Neural cell (in vitro differentiated cells): ENCODE measurements around the gene REPS2. TPM values are rescaled to one million over a fixed set of nuclear protein-coding genes. Genes with fewer than 3 reads are reported as not detected.

Source experiments
- H2AFZ ChIP-seq: fragments of 200-600, 300-800 bp; sonication (generic), shearing (Covaris generic); 2 replicates; pipeline ENCODE4 v1.6.0; 2014; ENCODE audit warnings: low read depth, mild to moderate bottlenecking, antibody characterized with exemption, low read length, moderate library complexity
- H3F3A ChIP-seq: fragments of 200-600 bp; shearing (Covaris generic); 2 replicates; pipeline ENCODE4 v1.6.1; 2016; ENCODE audit warnings: mild to moderate bottlenecking, moderate library complexity, mixed read lengths, antibody characterized with exemption, low read length; ENCODE audit not compliant: insufficient read depth, poor library complexity, severe bottlenecking
- H3K27ac ChIP-seq: fragments of 200-600, 300-800 bp; sonication (generic), shearing (Covaris generic); 2 replicates; pipeline ENCODE4 v1.5.1; 2014; ENCODE audit warnings: mild to moderate bottlenecking, low read length, moderate library complexity
- H3K27me3 ChIP-seq: fragments of 300-800, 200-600 bp; sonication (generic), shearing (Covaris generic); 2 replicates; pipeline ENCODE4 v1.6.0; 2014; ENCODE audit warnings: mild to moderate bottlenecking, low read depth, low read length, moderate library complexity; ENCODE audit not compliant: insufficient read depth
- H3K36me3 ChIP-seq: fragments of 300-800, 200-600 bp; sonication (generic), shearing (Covaris generic); 2 replicates; pipeline ENCODE4 v1.5.1; 2014; ENCODE audit warnings: mild to moderate bottlenecking, antibody characterized with exemption, low read length, moderate library complexity; ENCODE audit not compliant: insufficient read depth
- H3K4me2 ChIP-seq: fragments of 300-800, 200-600 bp; sonication (generic), shearing (Covaris generic); 2 replicates; pipeline ENCODE4 v1.6.0; 2014; ENCODE audit warnings: mild to moderate bottlenecking, low read length
- H3K4me3 ChIP-seq: fragments of 300-800, 200-600 bp; sonication (generic), shearing (Covaris generic); 2 replicates; pipeline ENCODE4 v1.5.1; 2014; ENCODE audit warnings: mild to moderate bottlenecking, low read length, moderate library complexity
- H3K79me2 ChIP-seq: fragments of 200-600 bp; shearing (Covaris generic); replicated peaks from 2 replicates; pipeline ENCODE4 v1.6.0; 2014; ENCODE audit warnings: mild to moderate bottlenecking, low read length, moderate library complexity; ENCODE audit not compliant: insufficient read depth
- H3K9ac ChIP-seq: fragments of 300-800, 200-600 bp; sonication (generic), shearing (Covaris generic); 2 replicates; pipeline ENCODE4 v1.6.1; 2016; ENCODE audit warnings: mild to moderate bottlenecking, low read length, mixed read lengths
- H3K9me2 ChIP-seq: fragments of 200-600 bp; shearing (Covaris generic); 2 replicates; pipeline ENCODE4 v1.6.1; 2016; ENCODE audit warnings: mild to moderate bottlenecking, low read length, mixed read lengths; ENCODE audit not compliant: insufficient read depth
- H3K9me3 ChIP-seq: fragments of 200-600, 300-800 bp; sonication (generic), shearing (Covaris generic); 2 replicates; pipeline ENCODE4 v1.6.1; 2016; ENCODE audit warnings: mild to moderate bottlenecking, mixed run types, low read length, moderate library complexity, mixed read lengths
- H4K20me1 ChIP-seq: fragments of 200-600 bp; shearing (Covaris generic); 2 replicates; pipeline ENCODE4 v1.6.1; 2016; ENCODE audit warnings: mild to moderate bottlenecking, mixed run types; ENCODE audit not compliant: insufficient read depth
- CTCF ChIP-seq: fragments of 450-650 bp; IDR thresholded peaks from 2 replicates; pipeline ENCODE4 v1.5.1; 2014; ENCODE audit warnings: antibody characterized with exemption, mild to moderate bottlenecking, moderate library complexity; ENCODE audit not compliant: poor library complexity, severe bottlenecking
- EP300 ChIP-seq: fragments of 450-650 bp; conservative IDR thresholded peaks from 2 replicates; pipeline ENCODE4 v1.6.1; 2014; ENCODE audit warnings: antibody characterized with exemption, mild to moderate bottlenecking, moderate library complexity; ENCODE audit not compliant: poor library complexity, severe bottlenecking
- EZH2 ChIP-seq: fragments of 200-600, 300-800 bp; shearing (Covaris generic), sonication (generic); IDR thresholded peaks from 2 replicates; pipeline ENCODE4 v1.6.1; 2014; ENCODE audit warnings: antibody characterized with exemption, low read length, borderline replicate concordance, mild to moderate bottlenecking; ENCODE audit not compliant: insufficient read depth, poor library complexity, severe bottlenecking
- MXI1 ChIP-seq: fragments of 450-650 bp; conservative IDR thresholded peaks from 2 replicates; pipeline ENCODE4 v1.6.1; 2014; ENCODE audit warnings: antibody characterized with exemption, mild to moderate bottlenecking; ENCODE audit not compliant: poor library complexity, severe bottlenecking
- POLR2AphosphoS5 ChIP-seq: IDR thresholded peaks from 2 replicates; pipeline ENCODE4 v1.6.1; 2012
- RAD21 ChIP-seq: fragments of 450-650 bp; conservative IDR thresholded peaks from 2 replicates; pipeline ENCODE4 v1.6.1; 2014; ENCODE audit warnings: antibody characterized with exemption, mild to moderate bottlenecking, moderate library complexity
- REST ChIP-seq: IDR thresholded peaks from 2 replicates; pipeline ENCODE4 v1.6.1; 2012; ENCODE audit warnings: borderline replicate concordance
- SMC3 ChIP-seq: fragments of 450-650 bp; conservative IDR thresholded peaks from 2 replicates; pipeline ENCODE4 v1.6.1; 2014; ENCODE audit warnings: antibody characterized with exemption, mild to moderate bottlenecking, moderate library complexity; ENCODE audit not compliant: poor library complexity
- TAF1 ChIP-seq: IDR thresholded peaks from 2 replicates; pipeline ENCODE4 v1.6.1; 2012; ENCODE audit warnings: low read depth
- polyA plus RNA-seq: library from polyadenylated mRNA; depleted of rRNA; stranded (reverse); fragments of >200 nt; gene quantifications from 2 replicates; pipeline ENCODE4 v1.2.3, GENCODE V29; 2014

REPS2 gene
- polyA plus RNA-seq, 1 donor from 2014 or later = 15.1 TPM

- H3K4me3 ChIP-seq = no peak overlapping the region
- H3K4me2 ChIP-seq = no peak overlapping the region
- no peak overlapping the region for H2AFZ ChIP-seq
- no peaks in the 10 kb centered on the region for H4K20me1 ChIP-seq
- TF ChIP-seq TAF1 = no peak
- TF ChIP-seq EP300 = no peak
- TF ChIP-seq RAD21 = no peak
- no peak for TF ChIP-seq REST
- no peak for TF ChIP-seq MXI1
- no peak for TF ChIP-seq EZH2
- TF ChIP-seq POLR2AphosphoS5 = no peak
- no peak for TF ChIP-seq SMC3
- no peak for TF ChIP-seq CTCF
- no peak overlapping the region for H3K27ac ChIP-seq
- no peaks in the 10 kb centered on the region for H3F3A ChIP-seq
- H3K9me3 ChIP-seq = no peaks in the 10 kb centered on the region
- no peaks in the 10 kb centered on the region for H3K79me2 ChIP-seq
- H3K27me3 ChIP-seq = no peaks in the 10 kb centered on the region
- H3K36me3 ChIP-seq = no peaks in the 10 kb centered on the region
- no peak overlapping the region for H3K9ac ChIP-seq
- no peaks in the 10 kb centered on the region for H3K9me2 ChIP-seq
These were observed 43.0 kb upstream of the REPS2 start for GRCh38 chrX:16903274-16904022.

GRCh38 chrX:16910376-16910775 is 36.1 kb upstream of the REPS2 start:
- TF ChIP-seq EZH2 (no peak), EP300 (no peak), MXI1 (no peak), POLR2AphosphoS5 (no peak)
- H3K36me3 ChIP-seq = no peaks in the 10 kb centered on the region
- H3K4me2 ChIP-seq = no peak overlapping the region
- no peak overlapping the region for H3K9ac ChIP-seq
- H2AFZ ChIP-seq = no peak overlapping the region
- H3K4me3 ChIP-seq = no peak overlapping the region
- H3K27ac ChIP-seq = no peak overlapping the region
- no peaks in the 10 kb centered on the region for H3K9me2 ChIP-seq
- no peaks in the 10 kb centered on the region for H3K79me2 ChIP-seq
- no peaks in the 10 kb centered on the region for H3K9me3 ChIP-seq
- no peaks in the 10 kb centered on the region for H4K20me1 ChIP-seq
- no peaks in the 10 kb centered on the region for H3K27me3 ChIP-seq
- no peaks in the 10 kb centered on the region for H3F3A ChIP-seq
